A549 treated with RU486 at 1 μM for 4 hours (cell line): ENCODE data around the gene GNB2. TPM values are rescaled to one million over a fixed set of nuclear protein-coding genes. Genes with fewer than 3 reads are reported as not detected.

ENCODE experiments used
- total RNA-seq: library from RNA; stranded (reverse); fragments of 200-300 nt; extraction: Qiagen RNA extraction; gene quantifications from 5 replicates; pipeline ENCODE4 v1.2.3, GENCODE V29; 2022; ENCODE audit warnings: low read depth

Gene GNB2
- 163 to 268 TPM (median 240 TPM) in 5 replicates for total RNA-seq

DNA sequence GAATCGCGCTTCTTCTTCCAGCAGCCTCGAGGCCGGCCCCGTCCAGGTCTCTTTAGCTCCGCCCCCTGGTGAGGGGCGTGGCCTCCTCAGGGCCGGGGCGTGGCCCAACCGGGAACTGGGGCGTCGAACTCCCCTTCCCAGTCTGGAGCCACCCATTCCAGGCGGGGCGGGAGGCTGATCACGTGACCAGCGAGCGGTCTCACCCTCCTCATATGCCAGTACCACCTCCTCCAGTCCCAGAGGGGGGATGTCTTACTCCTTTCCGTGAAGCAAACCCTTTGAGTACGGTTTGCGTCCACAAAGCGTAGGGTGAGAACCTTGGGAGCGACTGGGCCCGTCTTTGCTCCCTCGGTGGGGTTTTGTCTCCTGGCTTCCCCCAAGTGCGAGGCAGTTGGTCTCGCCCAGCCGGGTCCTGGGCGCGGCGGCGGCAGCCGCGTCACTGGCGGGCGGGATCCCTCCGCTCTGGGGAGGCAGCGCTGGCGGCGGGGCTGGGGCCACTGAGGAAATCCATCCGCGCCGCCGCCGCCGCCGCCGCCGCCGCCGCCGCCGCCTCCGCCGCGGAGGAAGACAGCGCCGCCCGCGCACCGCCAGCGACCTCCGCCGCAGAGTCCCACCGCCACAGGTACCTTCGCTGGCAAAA lies at the start of gene GNB2:
GNB2 (plus strand) TSS at position 439 of the 640 bp plus-strand sequence. CDS start 2,526 bp downstream, outside the sequence.

GRCh38 chr7:100641463-100641859 lies 32.1 kb upstream of the GNB2 start, which contains the start of gene TFR2:
TFR2 (minus strand) TSS chr7:100641552; CDS start chr7:100641509, 43 bp downstream.

DNA sequence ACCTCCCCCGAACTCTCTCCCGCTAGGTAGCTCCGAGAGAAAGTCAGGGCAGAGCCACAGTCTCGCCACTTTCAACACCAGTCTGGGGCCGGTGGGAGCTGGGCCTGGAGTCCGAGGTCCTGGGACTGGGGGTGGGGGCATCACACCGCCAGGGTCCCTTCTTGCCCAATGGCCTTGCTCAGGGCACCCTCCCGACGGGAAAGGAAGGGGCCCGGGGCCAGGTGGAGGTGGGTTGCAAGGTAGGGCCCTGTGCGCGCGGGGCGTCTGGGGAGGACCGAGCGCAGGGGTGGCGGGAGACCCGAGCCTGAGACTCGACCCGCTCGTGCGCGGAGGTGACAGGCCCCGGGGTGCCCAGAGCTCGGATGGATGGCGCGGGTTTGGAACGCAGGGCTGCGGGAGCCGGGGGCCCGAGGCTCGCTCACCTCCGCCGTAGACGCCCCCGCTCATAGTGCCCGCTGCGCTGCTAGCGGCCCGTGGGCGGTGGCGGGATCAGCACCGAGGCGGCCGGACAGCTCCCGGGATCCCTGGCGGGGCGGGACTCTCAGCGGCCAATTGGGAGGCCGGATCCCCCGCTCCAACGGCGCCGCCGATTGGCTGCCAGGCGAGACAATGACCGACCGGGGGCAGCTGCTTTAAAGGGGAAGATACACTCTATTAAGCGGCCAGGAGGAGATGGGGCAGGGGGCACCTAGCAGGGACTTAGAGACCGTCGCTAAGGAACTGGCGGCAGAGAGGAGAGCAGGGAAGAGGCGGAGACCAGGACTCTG lies 17.4 kb upstream of the GNB2 start, which contains the start of gene ACTL6B:
ACTL6B (minus strand) TSS at position 541 of the 767 bp plus-strand sequence; CDS start at position 447, 94 bp downstream.

GRCh38 chr7:100694098-100694745 lies 20.7 kb downstream of the GNB2 start, which contains the start of gene GIGYF1:
GIGYF1 (minus strand) TSS chr7:100694250; CDS start chr7:100688238, 6,012 bp downstream.

GRCh38 chr7:100705753-100706671 lies 32.5 kb downstream of the GNB2 start, which contains the start of gene POP7:
POP7 (plus strand) TSS chr7:100706121; CDS start chr7:100706831, 710 bp downstream.

GRCh38 chr7:100720279-100720670 lies 46.7 kb downstream of the GNB2 start, which contains the start of gene EPO:
EPO (plus strand) TSS chr7:100720468; CDS start chr7:100720981, 513 bp downstream.

Other genes with a start within 250 kb of the GNB2 start
- 0.85 to 2.2 TPM (median 1.3 TPM) in 5 replicates for gene ZCWPW1, start 245.0 kb upstream of the GNB2 start, total RNA-seq
- 37.3 to 48.6 TPM (median 43.9 TPM) in 5 replicates for gene MEPCE, start 243.9 kb upstream of the GNB2 start, total RNA-seq
- 34.7 to 61.6 TPM (median 57.5 TPM) in 5 replicates for gene PPP1R35, start 237.2 kb upstream of the GNB2 start, total RNA-seq
- gene SPACDR, start 209.5 kb upstream of the GNB2 start, total RNA-seq: 0.21 to 0.98 TPM (median 0.66 TPM) in 5 replicates
- 27.2 to 39.5 TPM (median 29.3 TPM) in 5 replicates for gene TSC22D4, start 194.5 kb upstream of the GNB2 start, total RNA-seq
- 0.64 to 1.6 TPM (median 1.2 TPM) in 5 replicates for gene NYAP1, start 189.8 kb upstream of the GNB2 start, total RNA-seq
- gene AGFG2, start 134.5 kb upstream of the GNB2 start, total RNA-seq: 9.7 to 15.0 TPM (median 14.0 TPM) in 5 replicates
- 0.42 to 0.76 TPM (median 0.55 TPM) in 3 of 5 replicates, not detected in the others for gene SAP25, start 99.8 kb upstream of the GNB2 start, total RNA-seq
- gene LRCH4, start 87.6 kb upstream of the GNB2 start, total RNA-seq: 8.9 to 16.3 TPM (median 13.9 TPM) in 5 replicates
- 0.21 to 0.27 TPM (median 0.27 TPM) in 3 of 5 replicates, not detected in the others for gene FBXO24, start 87.4 kb upstream of the GNB2 start, total RNA-seq
- 6.7 to 10.7 TPM (median 9.0 TPM) in 5 replicates for gene PCOLCE, start 71.4 kb upstream of the GNB2 start, total RNA-seq
- 14.6 to 22.8 TPM (median 18.4 TPM) in 5 replicates for gene MOSPD3, start 61.2 kb upstream of the GNB2 start, total RNA-seq
- gene TFR2, start 32.2 kb upstream of the GNB2 start, total RNA-seq: 2.0 to 3.3 TPM (median 3.0 TPM) in 5 replicates
- gene ACTL6B, start 17.3 kb upstream of the GNB2 start, total RNA-seq: not detected in 5 replicates
- 13.1 to 21.3 TPM (median 18.9 TPM) in 5 replicates for gene GIGYF1, start 20.5 kb downstream of the GNB2 start, total RNA-seq
- gene POP7, start 32.4 kb downstream of the GNB2 start, total RNA-seq: 77.8 to 102 TPM (median 101 TPM) in 5 replicates
- gene EPO, start 46.7 kb downstream of the GNB2 start, total RNA-seq: 0.07 to 0.23 TPM in 2 of 5 replicates, not detected in the others
- gene ZAN, start 59.9 kb downstream of the GNB2 start, total RNA-seq: not detected in 5 replicates
- gene EPHB4, start 153.8 kb downstream of the GNB2 start, total RNA-seq: 36.4 to 45.6 TPM (median 43.7 TPM) in 5 replicates
- 11.0 to 15.9 TPM (median 13.4 TPM) in 5 replicates for gene SLC12A9, start 179.0 kb downstream of the GNB2 start, total RNA-seq
- gene TRIP6, start 193.6 kb downstream of the GNB2 start, total RNA-seq: 40.0 to 57.6 TPM (median 56.1 TPM) in 5 replicates
- gene SRRT, start 201.4 kb downstream of the GNB2 start, total RNA-seq: 117 to 160 TPM (median 136 TPM) in 5 replicates
- 3.5 to 7.4 TPM (median 5.7 TPM) in 5 replicates for gene UFSP1, start 216.0 kb downstream of the GNB2 start, total RNA-seq
- 1.4 to 2.5 TPM (median 2.2 TPM) in 5 replicates for gene ACHE, start 222.1 kb downstream of the GNB2 start, total RNA-seq